Measurements from ENCODE around the gene MTA3. TPM values are rescaled to one million over a fixed set of nuclear protein-coding genes. Genes with fewer than 3 reads are reported as not detected.

The MTA3 gene
- total RNA-seq, 1 donor from 2014 or later = 23.5 TPM

GRCh38 chr2:42800981-42801380 is 232.5 kb downstream of the MTA3 start:
- peaks cover 10% of the 10 kb centered on the region for H3K4me1 ChIP-seq
- intact Hi-C loops (cut with DNase I) = no loop called here
- DNase-seq (no peak), ATAC-seq (no peak)
- H3K36me3 ChIP-seq = no peaks in the 10 kb centered on the region
- H3K27ac ChIP-seq = no peak overlapping the region
- H3K9me3 ChIP-seq = no peaks in the 10 kb centered on the region
- TF ChIP-seq, protein P1, sequence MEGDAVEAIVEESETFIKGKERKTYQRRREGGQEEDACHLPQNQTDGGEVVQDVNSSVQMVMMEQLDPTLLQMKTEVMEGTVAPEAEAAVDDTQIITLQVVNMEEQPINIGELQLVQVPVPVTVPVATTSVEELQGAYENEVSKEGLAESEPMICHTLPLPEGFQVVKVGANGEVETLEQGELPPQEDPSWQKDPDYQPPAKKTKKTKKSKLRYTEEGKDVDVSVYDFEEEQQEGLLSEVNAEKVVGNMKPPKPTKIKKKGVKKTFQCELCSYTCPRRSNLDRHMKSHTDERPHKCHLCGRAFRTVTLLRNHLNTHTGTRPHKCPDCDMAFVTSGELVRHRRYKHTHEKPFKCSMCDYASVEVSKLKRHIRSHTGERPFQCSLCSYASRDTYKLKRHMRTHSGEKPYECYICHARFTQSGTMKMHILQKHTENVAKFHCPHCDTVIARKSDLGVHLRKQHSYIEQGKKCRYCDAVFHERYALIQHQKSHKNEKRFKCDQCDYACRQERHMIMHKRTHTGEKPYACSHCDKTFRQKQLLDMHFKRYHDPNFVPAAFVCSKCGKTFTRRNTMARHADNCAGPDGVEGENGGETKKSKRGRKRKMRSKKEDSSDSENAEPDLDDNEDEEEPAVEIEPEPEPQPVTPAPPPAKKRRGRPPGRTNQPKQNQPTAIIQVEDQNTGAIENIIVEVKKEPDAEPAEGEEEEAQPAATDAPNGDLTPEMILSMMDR (IDR thresholded peaks at IDR 0.05) = no peak
- no peak overlapping the region for H3K4me3 ChIP-seq
- no peaks in the 10 kb centered on the region for H3K27me3 ChIP-seq (ENCODE audit: low read depth)

- H3K9me3 ChIP-seq = no peaks in the 10 kb centered on the region
- no peaks in the 10 kb centered on the region for H3K27me3 ChIP-seq (ENCODE audit: low read depth)
- H3K4me3 ChIP-seq = no peak overlapping the region
- H3K27ac ChIP-seq = no peak overlapping the region
- TF ChIP-seq, protein P1 (IDR thresholded peaks at IDR 0.05) = no peak
- ATAC-seq = no peak
- intact Hi-C loops (cut with DNase I) = no loop called here
- H3K36me3 ChIP-seq = no peaks in the 10 kb centered on the region
- peaks cover 10% of the 10 kb centered on the region for H3K4me1 ChIP-seq
- DNase-seq = no peak
These were observed 232.9 kb downstream of the MTA3 start for GRCh38 chr2:42801381-42801780.

DNA sequence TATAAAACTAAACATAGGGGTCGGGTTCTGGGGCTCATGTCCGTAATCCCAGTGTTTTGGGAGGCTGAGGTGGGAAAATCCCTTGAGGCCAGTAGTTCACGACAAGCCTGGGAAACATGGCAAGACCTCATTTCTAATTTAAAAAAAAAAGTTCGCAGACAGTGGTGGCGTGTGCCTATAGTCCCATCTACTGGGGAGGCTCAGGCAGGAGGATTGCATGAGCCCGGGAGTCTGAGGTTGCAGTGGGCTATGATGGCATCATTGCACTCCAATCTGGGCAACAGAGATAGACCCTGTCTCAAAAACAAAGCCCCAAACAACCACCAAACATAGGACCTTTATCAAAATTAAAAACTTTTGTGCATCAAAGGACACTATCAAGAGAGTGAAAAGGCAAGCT is 233.7 kb downstream of the MTA3 start:
- H3K9me3 ChIP-seq = no peaks in the 10 kb centered on the region
- no peaks in the 10 kb centered on the region for H3K36me3 ChIP-seq
- H3K27me3 ChIP-seq (ENCODE audit: low read depth) = no peaks in the 10 kb centered on the region
- no peak for ATAC-seq
- no peak for DNase-seq
- no peak overlapping the region for H3K27ac ChIP-seq
- H3K4me1 ChIP-seq = peaks cover 10% of the 10 kb centered on the region
- intact Hi-C loops (cut with DNase I) = no loop called here
- no peak overlapping the region for H3K4me3 ChIP-seq
- TF ChIP-seq, protein P1 (IDR thresholded peaks at IDR 0.05) = no peak

- Histone ChIP-seq H3K4me1 (peaks cover 15% of the 10 kb centered on the region), H3K4me3 (no peak overlapping the region), H3K27ac (no peak overlapping the region), H3K27me3 (ENCODE audit: low read depth) (no peaks in the 10 kb centered on the region), H3K9me3 (no peaks in the 10 kb centered on the region), H3K36me3 (no peaks in the 10 kb centered on the region)
- no peak for DNase-seq
- TF ChIP-seq, protein P1 (IDR thresholded peaks at IDR 0.05) = no peak
- intact Hi-C loops (cut with DNase I) = no loop called here
- peak in 1 of 2 donors; percentile 31 for ATAC-seq
These were observed 235.9 kb downstream of the MTA3 start for GRCh38 chr2:42804338-42804737.

GRCh38 chr2:42804891-42805290 is 236.5 kb downstream of the MTA3 start:
- Histone ChIP-seq H3K9me3 (no peaks in the 10 kb centered on the region), H3K27ac (no peak overlapping the region), H3K27me3 (ENCODE audit: low read depth) (no peaks in the 10 kb centered on the region), H3K4me1 (peaks cover 16% of the 10 kb centered on the region), H3K4me3 (no peak overlapping the region), H3K36me3 (no peaks in the 10 kb centered on the region)
- ATAC-seq (no peak), DNase-seq (no peak)
- TF ChIP-seq, protein P1 (IDR thresholded peaks at IDR 0.05) = no peak
- intact Hi-C loops (cut with DNase I) = no loop called here

Other genes with a start within 250 kb of the MTA3 start
- 89.4 TPM for gene COX7A2L, start 207.4 kb upstream of the MTA3 start, total RNA-seq
- 0.89 TPM for gene KCNG3, start 74.7 kb upstream of the MTA3 start, total RNA-seq
- gene OXER1, start 195.5 kb downstream of the MTA3 start, total RNA-seq = 1.9 TPM
- 6.1 TPM for gene HAAO, start 224.0 kb downstream of the MTA3 start, total RNA-seq

Data from lower lobe of right lung (tissue), 2 donors.